ENCODE results near the gene CLCA1.

Gene CLCA1

GRCh38 chr1:86500714-86501113 lies 32.0 kb downstream of the CLCA1 start:
- TF ChIP-seq, protein P1, sequence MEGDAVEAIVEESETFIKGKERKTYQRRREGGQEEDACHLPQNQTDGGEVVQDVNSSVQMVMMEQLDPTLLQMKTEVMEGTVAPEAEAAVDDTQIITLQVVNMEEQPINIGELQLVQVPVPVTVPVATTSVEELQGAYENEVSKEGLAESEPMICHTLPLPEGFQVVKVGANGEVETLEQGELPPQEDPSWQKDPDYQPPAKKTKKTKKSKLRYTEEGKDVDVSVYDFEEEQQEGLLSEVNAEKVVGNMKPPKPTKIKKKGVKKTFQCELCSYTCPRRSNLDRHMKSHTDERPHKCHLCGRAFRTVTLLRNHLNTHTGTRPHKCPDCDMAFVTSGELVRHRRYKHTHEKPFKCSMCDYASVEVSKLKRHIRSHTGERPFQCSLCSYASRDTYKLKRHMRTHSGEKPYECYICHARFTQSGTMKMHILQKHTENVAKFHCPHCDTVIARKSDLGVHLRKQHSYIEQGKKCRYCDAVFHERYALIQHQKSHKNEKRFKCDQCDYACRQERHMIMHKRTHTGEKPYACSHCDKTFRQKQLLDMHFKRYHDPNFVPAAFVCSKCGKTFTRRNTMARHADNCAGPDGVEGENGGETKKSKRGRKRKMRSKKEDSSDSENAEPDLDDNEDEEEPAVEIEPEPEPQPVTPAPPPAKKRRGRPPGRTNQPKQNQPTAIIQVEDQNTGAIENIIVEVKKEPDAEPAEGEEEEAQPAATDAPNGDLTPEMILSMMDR (IDR thresholded peaks at IDR 0.05; ENCODE audit: low read length, missing control alignments), result no peak
- no peak for DNase-seq (ENCODE audit: low read depth)
- H3K4me3 ChIP-seq (replicated peaks; ENCODE audit: low read depth, low read length), result no peak overlapping the region

GRCh38 chr1:86502125-86502646 lies 33.5 kb downstream of the CLCA1 start:
- TF ChIP-seq, protein P1 (IDR thresholded peaks at IDR 0.05; ENCODE audit: low read length, missing control alignments), result peak; percentile 38
- peak overlapping the region; percentile 32 for H3K4me3 ChIP-seq (replicated peaks; ENCODE audit: low read depth, low read length)
- peak; percentile 51 for DNase-seq (ENCODE audit: low read depth)

GRCh38 chr1:86502721-86503405 lies 34.1 kb downstream of the CLCA1 start:
- TF ChIP-seq, protein P1 (IDR thresholded peaks at IDR 0.05; ENCODE audit: low read length, missing control alignments), result no peak
- H3K4me3 ChIP-seq (replicated peaks; ENCODE audit: low read depth, low read length), result peak overlapping the region; percentile 32
- DNase-seq (ENCODE audit: low read depth), result peak; percentile 37

- peak; percentile 48 for DNase-seq (ENCODE audit: low read depth)
- H3K4me3 ChIP-seq (replicated peaks; ENCODE audit: low read depth, low read length), result peak overlapping the region; percentile 27
- TF ChIP-seq, protein P1 (IDR thresholded peaks at IDR 0.05; ENCODE audit: low read length, missing control alignments), result no peak
These were observed 34.8 kb downstream of the CLCA1 start for GRCh38 chr1:86503406-86504136.

DNA sequence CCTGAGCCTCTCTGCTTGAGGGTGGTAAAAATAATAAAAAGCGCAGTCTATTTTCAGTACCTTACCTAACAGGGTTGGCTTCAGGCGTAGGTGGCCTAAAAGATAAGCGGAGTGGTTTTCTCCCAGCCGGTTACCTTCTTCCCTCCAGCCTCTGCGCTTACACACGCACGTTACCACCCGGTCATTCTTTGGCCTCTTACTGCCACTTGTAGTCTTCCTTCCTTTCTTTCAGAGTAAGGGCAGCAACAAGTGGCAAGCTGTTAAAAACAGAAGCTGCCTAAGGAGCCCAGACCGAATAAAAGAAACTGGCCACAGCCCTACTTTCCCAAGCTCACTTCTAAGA lies 35.4 kb downstream of the CLCA1 start:
- DNase-seq (ENCODE audit: low read depth), result peak; percentile 31
- TF ChIP-seq, protein P1 (IDR thresholded peaks at IDR 0.05; ENCODE audit: low read length, missing control alignments), result no peak
- no peak overlapping the region for H3K4me3 ChIP-seq (replicated peaks; ENCODE audit: low read depth, low read length)

DNA sequence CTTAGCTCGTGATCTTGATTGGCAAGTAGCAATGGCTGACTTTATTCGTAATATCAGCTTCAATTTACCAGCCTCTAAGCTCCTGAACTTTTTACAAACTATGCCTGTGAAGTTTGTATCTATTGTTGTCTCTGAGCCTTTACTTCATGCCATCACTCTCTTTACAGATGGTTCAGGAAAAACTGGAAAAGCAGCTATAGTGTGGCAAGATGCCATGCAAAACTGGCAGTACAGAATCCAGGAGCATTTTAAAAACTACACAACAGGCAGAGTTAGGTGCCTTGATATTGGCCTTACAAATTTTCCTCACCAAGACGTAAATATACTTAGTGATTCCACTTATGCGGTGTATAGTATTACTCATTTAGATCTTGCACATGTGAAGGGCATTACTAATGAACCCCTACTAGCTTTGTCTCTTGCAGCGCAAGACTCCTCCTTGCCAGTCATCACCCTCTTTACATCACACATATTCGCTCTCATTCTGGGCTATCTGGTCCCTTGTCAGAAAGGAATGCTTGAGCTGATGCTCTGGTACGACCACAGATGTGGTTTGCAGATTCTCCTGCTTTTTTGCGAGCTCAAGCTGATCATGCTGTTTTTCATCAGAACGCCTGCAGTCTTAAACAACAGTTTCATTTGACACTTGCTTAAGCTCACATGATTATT lies 36.3 kb downstream of the CLCA1 start:
- no peak overlapping the region for H3K4me3 ChIP-seq (replicated peaks; ENCODE audit: low read depth, low read length)
- DNase-seq (ENCODE audit: low read depth), result peak; percentile 22
- TF ChIP-seq, protein P1 (IDR thresholded peaks at IDR 0.05; ENCODE audit: low read length, missing control alignments), result no peak

All from fibroblast of pulmonary artery (primary cell).